Fibroblast of peridontal ligament (primary cell): ENCODE results near the gene RRAS2.
"Not testable (repeated sequence)": the region's sequence is repeated elsewhere in the genome, so short reads cannot be mapped to it uniquely, and the experiment has no call there.

Source experiments
- DNase-seq: peaks from one replicate; pipeline ENCODE4 v3.0.0-alpha.2; 2010; ENCODE audit errors: extremely low read depth

Gene RRAS2

GRCh38 chr11:14306481-14306880 is 52.5 kb downstream of the RRAS2 start:
- DNase-seq: no peak

DNA sequence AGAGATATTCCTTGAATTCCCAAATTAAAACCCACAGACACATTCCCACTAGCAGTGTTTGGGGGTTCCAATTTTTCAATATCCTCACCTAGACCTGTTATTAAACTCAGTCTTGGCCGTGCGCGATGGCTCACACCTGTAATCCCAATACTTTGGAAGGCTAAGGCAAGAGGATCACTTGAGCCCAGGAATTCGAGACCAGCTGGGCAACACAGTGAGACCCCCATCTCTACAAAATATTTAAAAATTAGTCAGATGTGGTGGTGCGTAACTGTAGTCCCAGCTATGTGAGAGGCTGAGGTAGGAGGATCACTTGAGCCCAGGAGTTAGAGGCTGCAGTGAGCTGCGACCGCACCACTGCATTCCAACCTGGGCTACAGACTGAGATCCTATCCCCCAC is 53.3 kb downstream of the RRAS2 start:
- DNase-seq: no peak

GRCh38 chr11:14304601-14305000 is 54.4 kb downstream of the RRAS2 start:
- no peak for DNase-seq

DNA sequence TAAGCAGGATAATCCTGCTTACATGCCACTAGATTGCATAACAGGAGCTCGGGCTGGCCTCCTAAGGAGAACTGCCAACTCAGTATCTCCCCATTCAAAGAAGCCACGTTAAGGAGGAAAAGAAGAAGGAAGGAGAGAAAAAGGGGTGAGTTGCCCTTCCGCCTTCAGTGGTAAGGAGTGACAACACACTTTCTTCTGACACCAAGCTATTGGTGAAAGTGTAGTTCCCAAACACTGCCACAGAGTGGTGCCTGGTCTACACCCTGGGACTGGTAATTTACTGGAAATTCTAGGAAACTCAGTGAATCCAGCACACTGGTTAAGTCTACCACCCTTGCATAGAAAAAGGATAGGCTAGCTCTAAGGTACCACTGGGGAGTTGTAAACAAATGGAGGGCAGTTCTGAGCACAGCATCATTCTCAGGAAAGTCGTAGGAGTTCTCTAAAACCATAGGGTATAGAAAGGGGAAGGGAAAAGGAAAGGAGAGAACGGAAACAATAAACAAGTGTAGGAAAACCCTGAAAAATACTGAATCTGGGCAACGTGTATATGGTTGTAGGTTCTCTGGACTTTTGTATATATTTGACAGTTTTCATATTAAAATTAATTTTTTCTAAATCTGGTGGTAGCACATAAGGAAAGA is 58.2 kb downstream of the RRAS2 start:
- peak; percentile 84 for DNase-seq

DNA sequence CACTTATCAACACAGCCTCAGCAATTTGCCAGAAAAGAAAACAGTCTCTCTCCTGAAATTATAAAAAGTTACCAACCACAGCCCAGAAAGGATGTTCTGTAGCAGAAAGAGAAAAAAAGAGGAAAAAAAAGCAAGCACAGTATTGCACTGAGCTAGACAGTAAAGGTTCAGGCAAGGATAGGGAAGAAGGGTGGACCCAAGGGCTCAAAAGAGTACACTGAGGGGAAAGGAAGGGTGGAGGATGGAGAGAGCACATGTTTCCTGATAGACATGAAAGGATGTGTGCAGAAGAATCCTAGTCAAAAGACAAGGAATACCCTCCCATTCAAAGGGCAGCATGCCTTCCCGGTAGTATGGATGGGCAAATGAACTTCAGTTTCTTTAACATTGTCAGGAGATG is 59.1 kb downstream of the RRAS2 start:
- DNase-seq: no peak

- DNase-seq: no peak
These were observed 68.6 kb downstream of the RRAS2 start for GRCh38 chr11:14290422-14290821.

DNA sequence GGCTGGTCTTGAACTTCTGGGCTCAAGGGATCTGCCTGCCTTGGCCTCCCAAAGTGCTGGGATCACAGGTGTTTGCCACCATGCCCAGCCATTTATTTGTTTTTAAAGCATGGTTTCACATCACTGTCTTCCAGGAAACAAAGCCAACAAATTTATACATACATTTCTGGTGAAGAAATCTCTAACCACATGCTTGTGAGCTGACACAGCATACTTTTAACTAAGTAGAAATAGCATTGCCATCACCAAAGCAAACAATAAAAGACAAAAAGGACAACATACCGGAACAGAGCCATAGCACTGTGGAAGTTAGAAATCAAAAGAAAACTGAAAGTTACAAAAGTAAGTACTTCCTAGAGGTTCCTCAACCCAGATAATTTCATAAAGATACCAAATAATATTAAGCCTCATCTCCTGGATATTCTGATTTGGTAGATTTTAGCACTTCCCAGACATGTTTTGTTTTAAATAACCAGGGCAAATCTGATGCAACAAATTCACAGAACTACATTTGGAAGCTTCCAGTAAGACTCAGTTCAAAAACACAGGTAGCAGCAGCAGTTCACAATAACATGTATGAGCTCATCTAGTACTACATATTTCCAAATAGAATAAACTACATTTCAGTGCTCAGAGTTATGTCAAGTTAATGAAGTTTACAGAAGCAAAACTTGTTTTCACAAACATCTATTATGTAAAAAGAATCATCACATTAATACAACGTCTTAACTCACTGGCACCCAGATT is 70.6 kb downstream of the RRAS2 start:
- peak; percentile 90 for DNase-seq

DNA sequence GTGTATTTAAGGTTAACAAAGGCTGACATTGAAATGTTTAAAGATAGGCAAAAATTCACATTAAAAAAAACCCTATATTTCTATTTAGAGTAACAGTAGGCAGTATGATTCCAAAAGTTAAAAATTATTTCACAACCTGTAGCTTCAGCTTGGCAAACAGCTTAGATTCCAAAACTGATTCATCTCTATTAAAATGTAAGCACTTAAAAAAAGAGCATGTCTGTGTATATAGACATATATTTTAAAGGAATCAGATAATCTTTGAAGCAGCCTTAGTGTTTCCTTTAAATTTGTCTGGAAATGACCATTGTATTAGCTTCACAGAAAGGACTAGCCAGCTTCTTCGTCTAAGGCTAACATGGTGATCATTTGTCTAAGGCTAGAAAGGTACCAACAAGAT is 80.1 kb downstream of the RRAS2 start:
- DNase-seq: not testable (repeated sequence)

DNA sequence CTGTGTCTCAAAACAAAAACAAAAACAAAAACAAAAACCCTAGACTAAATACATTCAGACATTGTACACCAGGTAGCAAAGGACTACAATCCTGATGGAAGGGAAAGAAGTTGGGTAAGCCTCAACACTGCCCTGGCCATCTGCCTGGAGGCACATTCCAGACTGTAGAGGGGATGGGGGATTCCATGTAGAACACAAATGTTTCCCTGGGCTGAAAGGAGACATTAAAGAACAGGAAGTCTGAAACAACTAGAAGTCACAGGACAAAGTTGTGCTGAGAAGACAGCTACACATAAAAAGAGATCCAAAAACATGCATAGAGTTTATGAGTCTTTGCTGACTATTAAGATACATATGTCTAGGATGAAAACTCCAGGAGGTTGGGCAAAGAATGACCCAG is 83.9 kb downstream of the RRAS2 start:
- peak; percentile 40 for DNase-seq

GRCh38 chr11:14273895-14274294 is 85.1 kb downstream of the RRAS2 start:
- DNase-seq: peak; percentile 48

DNA sequence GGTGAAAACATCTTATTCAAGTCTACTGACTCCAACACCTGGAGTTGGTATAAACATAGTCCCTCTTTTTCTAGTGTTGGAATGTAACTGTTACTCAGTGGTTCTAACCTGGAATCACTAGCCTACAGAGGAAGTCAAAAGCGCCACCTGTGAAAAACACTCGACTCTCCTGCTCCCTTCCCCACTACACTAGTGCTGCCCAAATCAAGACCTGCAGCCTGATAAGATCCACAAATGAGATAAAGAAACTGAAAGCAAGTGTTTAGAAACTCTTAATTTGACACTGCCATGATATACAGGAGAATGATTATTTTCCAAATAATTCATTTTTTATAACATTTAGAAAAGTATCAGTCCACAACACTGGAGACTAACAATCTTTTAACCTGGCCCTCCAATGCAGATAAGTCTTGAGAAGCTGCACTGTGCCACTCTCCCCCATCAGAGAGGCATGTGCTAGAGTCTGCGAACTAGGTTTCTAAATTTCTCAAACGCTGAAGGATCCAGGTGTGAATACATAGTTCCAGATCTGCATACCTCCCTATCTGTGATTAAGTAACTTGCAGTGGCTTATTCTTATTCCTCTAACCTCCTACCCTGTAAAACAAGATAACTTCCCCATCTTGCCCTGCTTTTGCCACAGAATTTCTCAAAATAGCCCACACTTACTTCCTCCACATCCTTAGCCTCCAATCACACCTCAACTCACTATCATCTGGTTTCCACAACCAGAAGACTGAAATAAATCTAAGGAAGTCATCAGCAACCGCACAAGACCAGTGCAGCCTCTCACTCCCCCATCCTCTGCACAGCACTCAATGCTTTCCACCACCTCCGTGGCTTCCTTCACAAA is 88.1 kb downstream of the RRAS2 start:
- no peak for DNase-seq

DNA sequence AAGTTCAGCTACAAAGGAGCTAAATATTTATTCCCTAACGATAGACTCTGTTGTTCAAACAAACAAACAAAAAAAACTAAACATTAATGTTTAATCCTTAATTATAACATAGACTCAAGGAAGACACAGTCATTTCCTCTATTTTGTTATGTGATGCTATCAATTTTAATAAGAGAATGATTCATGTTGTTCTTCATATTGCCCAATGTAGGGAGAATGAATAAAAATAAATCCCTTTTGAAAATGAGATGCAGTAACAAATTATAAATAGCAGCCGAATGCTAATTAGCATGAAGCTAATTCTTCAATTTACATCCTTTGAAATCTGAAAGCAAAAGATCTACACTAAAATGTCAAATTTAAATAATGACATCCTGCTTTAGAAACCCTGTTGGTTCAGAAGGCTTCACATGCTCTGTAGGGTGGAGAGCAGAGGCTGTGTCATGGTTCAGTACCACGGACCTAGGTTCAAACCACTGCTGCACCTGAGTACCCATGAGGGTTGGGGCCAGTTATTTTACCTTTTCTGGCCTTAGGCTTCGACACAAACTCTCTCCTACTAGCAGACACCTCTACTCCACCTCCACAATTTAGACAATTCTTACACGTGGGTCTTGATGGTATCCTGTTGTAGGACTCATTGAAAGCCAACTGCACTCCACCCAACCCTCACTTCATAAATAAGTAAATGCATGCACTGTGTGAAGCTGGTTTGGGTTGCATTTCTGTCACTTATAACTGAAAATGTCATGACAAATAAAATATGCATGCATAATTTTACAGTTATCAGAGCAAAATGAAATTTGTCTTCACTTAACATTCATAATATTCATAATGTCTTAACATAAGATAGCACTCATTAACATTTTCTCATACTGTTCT is 89.0 kb downstream of the RRAS2 start:
- no peak for DNase-seq

GRCh38 chr11:14267861-14268635 is 90.9 kb downstream of the RRAS2 start:
- DNase-seq: peak; percentile 46

- no peak for DNase-seq
These were observed 92.4 kb downstream of the RRAS2 start for GRCh38 chr11:14266622-14267021.

GRCh38 chr11:14264966-14265365 is 94.0 kb downstream of the RRAS2 start:
- DNase-seq: no peak

- DNase-seq: no peak
These were observed 96.6 kb downstream of the RRAS2 start for GRCh38 chr11:14262271-14262846.

GRCh38 chr11:14261066-14261465 is 97.9 kb downstream of the RRAS2 start:
- no peak for DNase-seq

- no peak for DNase-seq
These were observed 99.1 kb downstream of the RRAS2 start for GRCh38 chr11:14259878-14260277.

DNA sequence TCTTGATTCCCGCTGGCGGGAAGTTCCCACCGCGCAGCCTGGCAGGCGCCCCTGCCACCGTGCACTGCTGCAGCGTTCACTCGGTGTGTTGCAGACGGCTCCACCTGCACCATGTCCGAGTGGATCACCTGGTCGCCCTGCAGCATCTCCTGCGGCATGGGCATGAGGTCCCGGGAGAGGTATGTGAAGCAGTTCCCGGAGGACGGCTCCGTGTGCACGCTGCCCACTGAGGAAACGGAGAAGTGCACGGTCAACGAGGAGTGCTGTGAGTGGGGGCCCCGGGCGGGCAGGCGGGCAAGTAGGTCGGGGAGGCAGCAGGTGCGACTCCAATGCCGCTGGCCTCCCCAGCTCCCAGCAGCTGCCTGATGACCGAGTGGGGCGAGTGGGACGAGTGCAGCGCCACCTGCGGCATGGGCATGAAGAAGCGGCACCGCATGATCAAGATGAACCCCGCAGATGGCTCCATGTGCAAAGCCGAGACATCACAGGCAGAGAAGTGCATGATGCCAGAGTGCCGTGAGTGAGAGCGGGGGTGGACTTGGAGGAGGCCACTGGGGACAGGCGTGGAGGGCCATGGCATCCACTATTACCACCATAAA is 99.7 kb downstream of the RRAS2 start:
- no peak for DNase-seq
